ENCODE data around the gene SEPTIN1.

The SEPTIN1 gene

GRCh38 chr16:30368122-30368791 is 14.1 kb downstream of the SEPTIN1 start:
- H3K79me2 ChIP-seq (ENCODE audit: insufficient read depth, low read depth), result peaks cover 52% of the 10 kb centered on the region
- H3K36me3 ChIP-seq (ENCODE audit: insufficient read depth), result no peaks in the 10 kb centered on the region
- no peak overlapping the region for H2AFZ ChIP-seq (ENCODE audit: low read depth)
- no peaks in the 10 kb centered on the region for H4K20me1 ChIP-seq (ENCODE audit: insufficient read depth)
- TF ChIP-seq CTCF (conservative IDR thresholded peaks at IDR 0.05; ENCODE audit: low read depth, low read length), result no peak
- peak overlapping the region; percentile 89 for H3K4me2 ChIP-seq
- peaks cover 34% of the 10 kb centered on the region for H3K4me1 ChIP-seq (ENCODE audit: low read depth, poor library complexity, severe bottlenecking)
- no peak overlapping the region for H3K27ac ChIP-seq
- H3K9ac ChIP-seq, result peak overlapping the region; percentile 47; the same call in 1 of the 2 replicates
- H3K4me3 ChIP-seq (IDR thresholded peaks at IDR 0.05; ENCODE audit: insufficient read depth, low read depth, low read length), result no peak overlapping the region
- H3K27me3 ChIP-seq (ENCODE audit: insufficient read depth, low read depth), result no peaks in the 10 kb centered on the region

GRCh38 chr16:30367349-30368009 is 14.9 kb downstream of the SEPTIN1 start:
- Histone ChIP-seq H4K20me1 (ENCODE audit: insufficient read depth) (no peaks in the 10 kb centered on the region), H3K27me3 (ENCODE audit: insufficient read depth, low read depth) (no peaks in the 10 kb centered on the region), H3K4me2 (peak overlapping the region; percentile 89), H3K9ac (no peak overlapping the region; the same call in 1 of the 2 replicates), H3K4me3 (IDR thresholded peaks at IDR 0.05; ENCODE audit: insufficient read depth, low read depth, low read length) (no peak overlapping the region), H3K36me3 (ENCODE audit: insufficient read depth) (no peaks in the 10 kb centered on the region), H2AFZ (ENCODE audit: low read depth) (no peak overlapping the region), H3K27ac (no peak overlapping the region), H3K79me2 (ENCODE audit: insufficient read depth, low read depth) (peaks cover 56% of the 10 kb centered on the region), H3K4me1 (ENCODE audit: low read depth, poor library complexity, severe bottlenecking) (peaks cover 32% of the 10 kb centered on the region)
- no peak for TF ChIP-seq CTCF (conservative IDR thresholded peaks at IDR 0.05; ENCODE audit: low read depth, low read length)

- H3K4me1 ChIP-seq (ENCODE audit: low read depth, poor library complexity, severe bottlenecking), result peaks cover 22% of the 10 kb centered on the region
- H3K9ac ChIP-seq, result no peak overlapping the region
- TF ChIP-seq CTCF (conservative IDR thresholded peaks at IDR 0.05; ENCODE audit: low read depth, low read length), result no peak
- no peaks in the 10 kb centered on the region for H3K27me3 ChIP-seq (ENCODE audit: insufficient read depth, low read depth)
- H3K27ac ChIP-seq, result no peak overlapping the region
- peak overlapping the region; percentile 89; the same call in 1 of the 2 replicates for H3K4me2 ChIP-seq
- H3K4me3 ChIP-seq (IDR thresholded peaks at IDR 0.05; ENCODE audit: insufficient read depth, low read depth, low read length), result no peak overlapping the region
- H2AFZ ChIP-seq (ENCODE audit: low read depth), result no peak overlapping the region
- no peaks in the 10 kb centered on the region for H4K20me1 ChIP-seq (ENCODE audit: insufficient read depth)
- H3K36me3 ChIP-seq (ENCODE audit: insufficient read depth), result no peaks in the 10 kb centered on the region
- H3K79me2 ChIP-seq (ENCODE audit: insufficient read depth, low read depth), result peaks cover 58% of the 10 kb centered on the region
Observed at GRCh38 chr16:30366511-30366910, 15.8 kb downstream of the SEPTIN1 start.

- Histone ChIP-seq H3K36me3 (ENCODE audit: insufficient read depth) (no peaks in the 10 kb centered on the region), H3K27me3 (ENCODE audit: insufficient read depth, low read depth) (no peaks in the 10 kb centered on the region), H4K20me1 (ENCODE audit: insufficient read depth) (no peaks in the 10 kb centered on the region), H3K9ac (no peak overlapping the region), H3K4me2 (no peak overlapping the region), H3K79me2 (ENCODE audit: insufficient read depth, low read depth) (peaks cover 64% of the 10 kb centered on the region), H3K27ac (no peak overlapping the region), H3K4me1 (ENCODE audit: low read depth, poor library complexity, severe bottlenecking) (peaks cover 19% of the 10 kb centered on the region), H3K4me3 (IDR thresholded peaks at IDR 0.05; ENCODE audit: insufficient read depth, low read depth, low read length) (no peak overlapping the region), H2AFZ (ENCODE audit: low read depth) (no peak overlapping the region)
- TF ChIP-seq CTCF (conservative IDR thresholded peaks at IDR 0.05; ENCODE audit: low read depth, low read length), result no peak
Observed at GRCh38 chr16:30365200-30365599, 17.2 kb downstream of the SEPTIN1 start.
